Measurements from ENCODE around the gene KRTAP1-1.
A peak's percentile ranks its signal among the peaks of the same experiment; 100 is the strongest.
"Not testable (repeated sequence)": the region's sequence is repeated elsewhere in the genome, so short reads cannot be mapped to it uniquely, and the experiment has no call there.

Gene KRTAP1-1

DNA sequence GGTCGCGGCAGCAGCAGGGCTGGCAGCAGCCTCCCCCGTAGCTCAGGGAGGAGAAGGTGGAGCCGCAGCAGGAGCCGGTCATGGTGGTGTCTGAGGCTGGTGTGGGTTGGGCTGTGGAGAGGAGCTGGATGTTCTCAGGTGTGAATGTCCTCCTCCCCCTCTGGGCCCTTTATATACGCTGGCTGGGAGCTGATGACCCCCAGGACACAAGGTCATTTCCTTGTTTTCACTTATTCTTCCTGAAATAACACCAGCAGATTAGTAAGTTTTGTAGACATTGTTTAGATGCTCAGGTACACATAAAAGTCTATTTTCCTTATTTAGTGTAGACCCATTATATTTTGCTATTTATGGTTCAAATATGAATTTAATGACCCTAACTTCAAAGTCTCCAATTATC, 13.9 kb upstream of the KRTAP1-1 start, which contains the start of gene KRTAP2-2:
Gene KRTAP2-2 (minus strand): TSS at position 101 of the 400 bp plus-strand sequence. CDS start 19 bp downstream, at position 82.
- not testable (repeated sequence) for DNase-seq

GRCh38 chr17:41054556-41054955, 13.3 kb upstream of the KRTAP1-1 start:
- not testable (repeated sequence) for DNase-seq

GRCh38 chr17:41054025-41054424, 12.8 kb upstream of the KRTAP1-1 start:
- no peak for DNase-seq

- no peak for DNase-seq
Observed at GRCh38 chr17:41052566-41052965, 11.3 kb upstream of the KRTAP1-1 start.

- peak; percentile 91 for DNase-seq
Observed at GRCh38 chr17:41049110-41049509, 7.9 kb upstream of the KRTAP1-1 start.

DNA sequence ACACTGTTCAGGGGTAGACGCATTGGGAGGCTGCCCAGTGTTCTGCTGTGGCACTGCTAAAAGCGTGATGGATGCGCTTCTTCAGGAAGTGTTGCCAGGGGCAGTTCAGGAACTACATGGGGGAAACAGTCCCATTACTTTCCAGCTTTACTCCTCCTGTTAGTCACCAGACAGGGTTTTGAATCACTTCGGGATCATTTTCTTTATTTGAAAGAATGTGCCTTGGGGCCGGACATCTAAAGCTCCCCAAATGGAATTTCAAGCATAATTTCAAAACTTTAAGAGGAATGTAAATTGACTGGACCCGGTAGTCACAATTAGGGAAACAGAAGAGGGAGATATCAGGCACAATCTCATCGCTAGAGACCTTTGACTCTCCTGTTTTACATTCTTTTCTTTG, 7.2 kb upstream of the KRTAP1-1 start:
- peak; percentile 71 for DNase-seq

DNA sequence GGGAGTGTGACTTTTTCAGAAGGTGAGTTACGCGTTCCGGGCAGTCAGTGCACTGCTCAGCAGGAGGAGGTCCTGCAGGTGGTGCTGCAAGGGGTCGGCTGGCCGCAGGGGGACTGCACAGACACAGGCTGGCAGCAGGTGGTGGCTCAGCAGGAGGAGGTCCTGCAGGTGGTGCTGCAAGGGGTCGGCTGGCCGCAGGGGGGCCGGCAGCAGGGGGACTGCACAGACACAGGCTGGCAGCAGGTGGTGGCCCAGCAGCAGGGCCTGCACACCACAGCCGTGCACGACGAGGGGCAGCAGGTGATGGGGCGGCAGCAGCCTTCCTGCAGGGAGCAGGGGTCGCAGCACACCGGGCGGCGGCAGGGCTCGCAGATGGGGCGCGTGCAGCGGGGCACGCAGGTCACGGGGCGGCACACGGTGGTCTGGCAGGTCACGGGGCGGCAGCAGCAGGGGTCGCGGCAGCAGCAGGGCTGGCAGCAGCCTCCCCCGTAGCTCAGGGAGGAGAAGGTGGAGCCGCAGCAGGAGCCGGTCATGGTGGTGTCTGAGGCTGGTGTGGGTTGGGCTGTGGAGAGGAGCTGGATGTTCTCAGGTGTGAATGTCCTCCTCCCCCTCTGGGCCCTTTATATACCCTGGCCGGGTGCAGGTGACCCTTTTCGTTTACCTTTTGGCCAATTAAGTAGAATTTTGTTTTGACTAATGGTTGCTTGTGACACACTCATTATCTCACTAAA, 5.7 kb upstream of the KRTAP1-1 start, which contains the start of gene KRTAP2-1:
Gene KRTAP2-1 (minus strand): TSS at position 582 of the 731 bp plus-strand sequence. CDS start 49 bp downstream, at position 533.
- DNase-seq, result not testable (repeated sequence)

GRCh38 chr17:41042953-41043352, 1.7 kb upstream of the KRTAP1-1 start:
- no peak for DNase-seq

DNA sequence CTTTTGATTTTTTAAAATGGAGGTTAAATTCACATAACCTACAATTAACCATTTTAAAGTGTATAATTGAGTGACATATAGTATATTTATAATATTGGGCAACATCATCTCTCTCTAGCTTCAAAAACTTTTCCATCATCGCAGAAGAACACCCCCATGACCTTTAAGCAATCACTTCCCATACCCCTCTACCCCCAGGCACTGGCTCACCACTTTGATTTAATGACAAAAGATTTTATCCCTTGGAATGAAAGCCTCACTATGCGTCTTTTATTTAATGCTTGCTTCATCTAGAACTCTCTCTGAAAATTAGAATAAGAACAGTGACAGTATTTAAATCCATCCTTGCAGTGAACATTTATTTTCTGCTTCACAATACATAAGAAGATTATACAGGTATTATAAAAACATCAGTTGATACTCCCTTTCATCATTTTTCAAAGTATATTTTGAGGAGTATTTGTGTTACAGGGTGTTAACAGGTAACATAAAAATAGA, 3.3 kb downstream of the KRTAP1-1 start:
- DNase-seq, result no peak

- not testable (repeated sequence) for DNase-seq
Observed at GRCh38 chr17:41034346-41034935, 6.8 kb downstream of the KRTAP1-1 start, which contains the start of gene KRTAP1-3. TSS of gene KRTAP1-3 (minus strand) at chr17:41034874. CDS start at chr17:41034821, 53 bp downstream.

GRCh38 chr17:41029633-41030245, 11.5 kb downstream of the KRTAP1-1 start, which contains the start of gene KRTAP1-4:
TSS of gene KRTAP1-4 (minus strand) at chr17:41030195. CDS start at chr17:41030078, 117 bp downstream.
- no peak for DNase-seq

- DNase-seq, result peak; percentile 99
Observed at GRCh38 chr17:41026715-41027471, 14.4 kb downstream of the KRTAP1-1 start, which contains the start of gene KRTAP1-5. TSS of gene KRTAP1-5 (minus strand) at chr17:41027208. CDS start at chr17:41027155, 53 bp downstream.

DNA sequence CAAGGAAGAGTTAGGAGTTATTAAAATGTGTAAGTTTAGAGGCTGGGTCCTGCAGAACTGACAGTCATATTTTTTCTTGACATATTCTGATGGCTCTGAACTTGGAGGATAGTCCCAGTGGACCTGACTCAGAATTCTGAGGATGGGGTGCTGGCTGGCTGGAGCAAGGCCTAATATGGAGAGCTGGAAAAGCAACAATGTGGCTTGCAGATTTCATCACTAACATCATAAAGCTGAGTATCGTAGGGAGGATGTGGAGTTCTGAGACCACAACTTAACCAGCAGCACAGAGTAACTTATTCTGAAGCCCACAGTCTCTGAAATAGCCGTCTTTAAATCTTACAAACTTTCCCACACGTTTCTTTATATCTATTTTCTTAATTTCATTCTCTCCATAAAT, 16.6 kb downstream of the KRTAP1-1 start:
- no peak for DNase-seq

DNA sequence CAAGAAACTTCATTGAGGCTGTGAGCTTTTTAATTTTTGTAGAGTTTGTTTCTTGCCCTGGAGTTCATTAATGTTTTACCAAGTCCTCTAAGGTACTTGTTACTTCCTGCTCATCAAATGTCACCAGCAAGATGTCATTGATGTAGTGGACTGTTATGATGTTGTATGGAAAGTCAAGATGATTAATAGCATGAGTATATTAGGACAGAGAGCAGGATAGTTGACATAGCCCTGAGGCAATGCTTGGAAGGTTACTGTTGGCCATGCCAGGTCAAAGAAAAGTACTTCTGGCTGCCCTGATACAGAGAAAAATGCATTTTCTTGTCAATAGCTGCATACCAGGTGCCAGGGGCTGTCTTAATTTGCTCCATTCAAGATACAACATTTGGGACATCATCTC, 20.9 kb downstream of the KRTAP1-1 start:
- DNase-seq, result no peak

DNA sequence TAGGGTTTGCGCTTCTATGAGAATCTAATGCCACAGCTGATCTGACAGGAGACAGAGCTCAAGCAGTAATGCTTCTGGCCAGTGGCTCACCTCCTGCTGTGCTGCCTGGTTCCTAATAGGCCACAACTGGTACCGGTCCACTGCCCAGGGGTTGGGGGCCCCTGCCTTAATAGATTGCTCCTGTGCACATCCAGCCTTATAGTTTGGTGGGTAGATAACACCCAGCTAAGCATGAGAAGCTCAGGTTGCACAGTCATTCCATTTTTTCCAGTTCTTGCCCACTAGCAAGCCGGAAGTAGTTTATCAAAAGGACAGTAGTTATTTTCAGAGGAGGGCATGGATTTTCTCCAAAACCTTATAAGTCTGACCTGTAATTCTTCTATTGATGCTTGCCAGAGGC, 21.8 kb downstream of the KRTAP1-1 start:
- no peak for DNase-seq

- DNase-seq, result no peak
Observed at GRCh38 chr17:41018541-41018940, 22.7 kb downstream of the KRTAP1-1 start.

DNA sequence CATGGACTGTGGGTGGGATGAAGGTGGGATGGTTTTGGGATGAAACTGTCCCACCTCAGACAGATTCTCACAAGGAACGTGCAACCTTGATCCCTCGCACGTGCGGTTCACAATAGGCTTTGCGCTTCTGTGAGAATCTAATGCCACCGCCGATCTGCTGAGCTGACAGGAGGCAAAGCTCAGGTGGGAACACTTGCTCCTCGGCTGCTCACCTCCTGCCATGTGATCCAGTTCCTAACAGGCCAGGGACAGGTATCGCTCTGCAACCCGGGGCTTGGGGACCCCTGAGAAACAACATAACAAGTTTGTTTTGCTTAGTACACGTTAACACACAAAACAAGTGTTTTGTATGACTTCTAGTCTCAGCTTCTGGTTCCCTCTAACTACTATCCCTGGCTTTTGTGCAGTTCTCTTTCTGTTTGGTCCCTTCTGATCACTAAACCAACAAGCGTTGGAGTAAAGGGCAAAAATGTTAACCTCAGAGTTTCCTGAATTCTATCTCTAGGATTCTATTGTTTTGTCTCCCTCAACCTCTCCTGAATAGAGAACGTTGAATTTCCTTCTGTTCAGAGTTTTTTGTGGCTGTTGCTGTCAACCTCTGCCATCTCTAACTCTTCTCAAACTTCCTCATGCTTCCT, 24.6 kb downstream of the KRTAP1-1 start:
- no peak for DNase-seq

DNA sequence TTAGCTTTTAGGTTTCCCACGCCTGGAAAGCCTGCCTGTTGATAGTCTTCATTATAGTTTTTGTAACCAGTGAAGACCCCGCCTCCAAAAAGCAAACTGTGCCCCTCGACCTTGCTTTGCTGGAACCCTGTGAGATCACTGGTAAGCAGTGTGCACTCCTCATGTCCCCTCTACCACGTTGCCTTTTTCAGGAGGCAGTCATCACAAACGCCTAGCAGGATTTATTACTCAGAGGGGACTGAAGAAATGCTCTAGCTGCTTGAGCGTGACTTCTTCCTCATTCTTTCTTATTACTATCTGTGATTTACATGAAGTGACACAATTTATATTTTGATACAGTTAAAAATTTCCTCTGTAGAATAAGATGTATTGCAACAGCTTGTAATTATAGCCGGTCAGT, 25.8 kb downstream of the KRTAP1-1 start:
- no peak for DNase-seq

GRCh38 chr17:41013606-41014005, 27.6 kb downstream of the KRTAP1-1 start:
- peak; percentile 5 for DNase-seq

DNA sequence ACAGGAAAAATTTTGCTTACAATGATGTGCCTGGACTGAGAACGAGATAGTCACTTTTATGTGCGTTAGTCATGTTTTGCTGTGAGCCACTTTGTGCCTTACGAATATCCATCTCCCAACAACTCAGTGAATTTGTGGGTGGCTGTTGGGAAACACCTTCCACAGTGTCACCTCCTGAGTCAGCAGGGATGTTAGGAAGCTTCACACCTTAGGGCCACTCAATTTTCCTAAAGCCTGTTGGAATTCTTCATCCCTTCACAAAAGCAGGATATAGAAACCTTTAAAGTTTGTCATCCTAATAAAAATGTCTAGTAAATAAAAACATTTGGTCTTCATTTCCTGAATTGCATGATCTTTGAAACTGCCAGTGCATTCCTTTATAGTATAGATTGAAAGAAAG, 28.1 kb downstream of the KRTAP1-1 start:
- DNase-seq, result peak; percentile 48

DNA sequence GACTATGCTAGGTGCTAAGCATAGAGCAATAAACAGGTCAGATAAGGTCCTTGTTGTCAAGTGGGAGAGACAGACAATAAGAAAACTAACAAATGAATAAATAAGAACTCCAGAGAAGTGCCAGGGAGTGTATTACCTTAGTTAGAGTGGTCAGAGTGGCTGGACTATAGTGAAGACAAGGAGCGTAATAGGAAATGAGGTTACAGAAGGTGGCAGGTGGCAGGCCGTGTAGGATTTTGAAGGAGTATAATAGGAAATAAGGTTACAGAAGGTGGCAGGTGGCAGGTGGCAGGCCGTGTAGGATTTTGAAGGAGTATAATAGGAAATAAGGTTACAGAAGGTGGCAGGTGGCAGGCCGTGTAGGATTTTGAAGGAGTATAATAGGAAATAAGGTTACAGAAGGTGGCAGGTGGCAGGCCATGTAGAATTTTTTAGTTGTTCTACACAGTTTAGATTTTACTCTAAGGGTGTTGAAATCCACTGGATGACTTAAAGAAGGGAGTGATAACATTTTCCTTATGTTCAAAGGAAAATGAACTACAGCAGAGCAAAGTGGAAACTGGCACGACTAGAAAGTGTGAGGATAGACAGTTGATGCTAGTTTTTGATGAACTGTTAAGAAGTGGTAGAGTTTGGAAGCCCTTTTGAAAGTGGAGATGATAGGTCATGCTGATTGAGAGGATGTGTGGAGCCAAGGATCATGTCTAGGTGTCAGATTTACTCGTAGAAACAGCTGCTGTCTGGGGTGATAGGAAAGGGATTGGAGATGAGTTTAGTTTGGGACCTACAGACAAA, 28.7 kb downstream of the KRTAP1-1 start:
- DNase-seq, result no peak
